Lower leg skin (tissue), 3 donors: Measurements from ENCODE around the gene ZNF610.

Experiments
- POLR2A ChIP-seq, 2 donors: fragments of 450-650 bp; IDR thresholded peaks; one replicate each; pipeline ENCODE4 v1.6.1; 2016 to 2017; ENCODE audit warnings: antibody characterized with exemption in 2 of 2, mild to moderate bottlenecking in 1 of 2, moderate library complexity in 1 of 2
- TF ChIP-seq, protein P1 (sequence below), 3 donors: fragments of 450-650 bp; IDR thresholded peaks; one replicate each; pipeline ENCODE4 v1.5.1; 2016; ENCODE audit warnings: antibody characterized with exemption in 3 of 3, mild to moderate bottlenecking in 3 of 3, moderate library complexity in 2 of 3

DNA sequence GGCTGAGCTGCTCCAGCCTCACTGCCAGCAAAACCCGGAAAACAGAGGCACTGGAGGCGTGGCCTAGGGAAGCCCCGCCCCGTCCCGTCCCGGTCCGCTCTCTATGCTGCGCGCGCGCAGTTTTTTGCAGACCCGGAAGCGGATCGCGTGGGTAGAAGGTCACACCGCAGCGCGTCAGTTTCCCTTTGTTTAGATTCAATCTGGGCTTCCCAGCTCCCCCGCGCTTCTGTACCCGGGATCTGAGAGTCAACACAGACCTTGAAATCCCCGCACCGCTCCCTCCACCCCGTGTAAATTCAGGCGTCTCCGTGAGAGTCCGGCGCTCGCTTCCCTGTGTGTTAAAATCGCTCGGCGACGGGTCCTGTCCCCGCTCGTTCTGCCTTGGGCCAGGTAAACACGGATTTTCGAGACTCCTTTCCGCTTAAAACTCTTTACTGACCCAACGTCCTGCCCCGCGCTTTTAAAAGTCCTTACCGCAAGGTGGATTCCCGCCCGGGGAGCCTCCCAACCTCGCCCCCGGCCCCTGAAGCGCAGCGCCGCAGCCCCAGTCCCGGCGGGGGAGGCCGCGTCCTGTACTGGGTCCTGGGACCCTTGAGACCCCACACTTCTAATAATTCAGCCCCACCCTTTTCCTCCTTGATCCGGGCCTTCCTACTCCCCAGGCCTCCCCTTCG, at the start of gene ZNF610:
- TF ChIP-seq, protein P1, sequence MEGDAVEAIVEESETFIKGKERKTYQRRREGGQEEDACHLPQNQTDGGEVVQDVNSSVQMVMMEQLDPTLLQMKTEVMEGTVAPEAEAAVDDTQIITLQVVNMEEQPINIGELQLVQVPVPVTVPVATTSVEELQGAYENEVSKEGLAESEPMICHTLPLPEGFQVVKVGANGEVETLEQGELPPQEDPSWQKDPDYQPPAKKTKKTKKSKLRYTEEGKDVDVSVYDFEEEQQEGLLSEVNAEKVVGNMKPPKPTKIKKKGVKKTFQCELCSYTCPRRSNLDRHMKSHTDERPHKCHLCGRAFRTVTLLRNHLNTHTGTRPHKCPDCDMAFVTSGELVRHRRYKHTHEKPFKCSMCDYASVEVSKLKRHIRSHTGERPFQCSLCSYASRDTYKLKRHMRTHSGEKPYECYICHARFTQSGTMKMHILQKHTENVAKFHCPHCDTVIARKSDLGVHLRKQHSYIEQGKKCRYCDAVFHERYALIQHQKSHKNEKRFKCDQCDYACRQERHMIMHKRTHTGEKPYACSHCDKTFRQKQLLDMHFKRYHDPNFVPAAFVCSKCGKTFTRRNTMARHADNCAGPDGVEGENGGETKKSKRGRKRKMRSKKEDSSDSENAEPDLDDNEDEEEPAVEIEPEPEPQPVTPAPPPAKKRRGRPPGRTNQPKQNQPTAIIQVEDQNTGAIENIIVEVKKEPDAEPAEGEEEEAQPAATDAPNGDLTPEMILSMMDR (IDR thresholded peaks at IDR 0.05), result no peak
- TF ChIP-seq POLR2A (IDR thresholded peaks at IDR 0.05), result no peak
